Parathyroid adenoma (tissue), 2 donors: ENCODE measurements around the gene TOM1L2.

Source experiments
- H2AFZ ChIP-seq: fragments of 300-600 bp; sonication (generic); one replicate; pipeline ENCODE4 v1.7.0; 2017; ENCODE audit warnings: antibody characterized with exemption, mild to moderate bottlenecking
- H3K27ac ChIP-seq: fragments of 300-600 bp; sonication (generic); one replicate; pipeline ENCODE4 v1.7.0; 2017
- H3K27me3 ChIP-seq: fragments of 300-600 bp; sonication (generic); one replicate; pipeline ENCODE4 v1.7.0; 2017; ENCODE audit warnings: low read length; ENCODE audit not compliant: control insufficient read depth, insufficient read depth
- H3K36me3 ChIP-seq: fragments of 300-600 bp; sonication (generic); one replicate; pipeline ENCODE4 v1.7.0; 2017; ENCODE audit warnings: low read length; ENCODE audit not compliant: control insufficient read depth, insufficient read depth
- H3K4me1 ChIP-seq: fragments of 300-600 bp; sonication (generic); one replicate; pipeline ENCODE4 v1.7.0; 2017; ENCODE audit warnings: control low read depth
- H3K4me2 ChIP-seq: fragments of 300-600 bp; sonication (generic); one replicate; pipeline ENCODE4 v1.7.0; 2017; ENCODE audit warnings: low read length
- H3K4me3 ChIP-seq: fragments of 300-600 bp; sonication (generic); one replicate; pipeline ENCODE4 v1.7.0; 2017; ENCODE audit warnings: low read depth, low read length
- H3K79me2 ChIP-seq: fragments of 300-600 bp; sonication (generic); one replicate; pipeline ENCODE4 v1.7.0; 2017; ENCODE audit warnings: control low read depth
- H3K9ac ChIP-seq: fragments of 300-600 bp; sonication (generic); one replicate; pipeline ENCODE4 v1.7.0; 2017; ENCODE audit warnings: mild to moderate bottlenecking
- H3K9me3 ChIP-seq: fragments of 300-600 bp; sonication (generic); one replicate; pipeline ENCODE4 v1.7.0; 2017; ENCODE audit warnings: low read length; ENCODE audit not compliant: control insufficient read depth
- CTCF ChIP-seq: fragments of 300-600 bp; sonication (generic); IDR thresholded peaks from one replicate; pipeline ENCODE4 v1.7.0; 2017; ENCODE audit warnings: antibody characterized with exemption, mild to moderate bottlenecking
- donor health status: primary hyperparathyroidism.

The TOM1L2 gene

GRCh38 chr17:17937201-17937853, 34.9 kb downstream of the TOM1L2 start:
- no peaks in the 10 kb centered on the region for H3K27me3 ChIP-seq
- no peaks in the 10 kb centered on the region for H3K9me3 ChIP-seq
- peaks cover 47% of the 10 kb centered on the region for H3K4me1 ChIP-seq
- no peak for TF ChIP-seq CTCF
- no peak overlapping the region for H3K4me2 ChIP-seq
- H3K27ac ChIP-seq, result peak overlapping the region; percentile 48
- H3K9ac ChIP-seq, result no peak overlapping the region
- no peak overlapping the region for H3K4me3 ChIP-seq
- no peaks in the 10 kb centered on the region for H3K36me3 ChIP-seq
- no peak overlapping the region for H2AFZ ChIP-seq
- H3K79me2 ChIP-seq, result peaks cover 45% of the 10 kb centered on the region

GRCh38 chr17:17935321-17936271, 36.6 kb downstream of the TOM1L2 start:
- H3K27ac ChIP-seq, result no peak overlapping the region
- H3K79me2 ChIP-seq, result peaks cover 45% of the 10 kb centered on the region
- no peak overlapping the region for H2AFZ ChIP-seq
- no peak overlapping the region for H3K9ac ChIP-seq
- no peaks in the 10 kb centered on the region for H3K27me3 ChIP-seq
- H3K36me3 ChIP-seq, result no peaks in the 10 kb centered on the region
- no peak for TF ChIP-seq CTCF
- no peaks in the 10 kb centered on the region for H3K9me3 ChIP-seq
- H3K4me2 ChIP-seq, result no peak overlapping the region
- no peak overlapping the region for H3K4me3 ChIP-seq
- H3K4me1 ChIP-seq, result peaks cover 41% of the 10 kb centered on the region

- Histone ChIP-seq H3K4me1 (peaks cover 40% of the 10 kb centered on the region), H2AFZ (no peak overlapping the region), H3K4me3 (no peak overlapping the region), H3K9me3 (no peaks in the 10 kb centered on the region), H3K9ac (no peak overlapping the region), H3K4me2 (no peak overlapping the region), H3K79me2 (peaks cover 47% of the 10 kb centered on the region), H3K36me3 (no peaks in the 10 kb centered on the region), H3K27me3 (no peaks in the 10 kb centered on the region), H3K27ac (peak overlapping the region; percentile 47)
- no peak for TF ChIP-seq CTCF
These were observed 37.4 kb downstream of the TOM1L2 start for GRCh38 chr17:17934806-17935205.

GRCh38 chr17:17934214-17934613, 38.0 kb downstream of the TOM1L2 start:
- Histone ChIP-seq H3K4me3 (no peak overlapping the region), H3K9ac (no peak overlapping the region), H2AFZ (no peak overlapping the region), H3K79me2 (peaks cover 48% of the 10 kb centered on the region), H3K36me3 (no peaks in the 10 kb centered on the region), H3K9me3 (no peaks in the 10 kb centered on the region), H3K4me1 (peaks cover 42% of the 10 kb centered on the region), H3K27ac (peak overlapping the region; percentile 47), H3K4me2 (no peak overlapping the region), H3K27me3 (no peaks in the 10 kb centered on the region)
- no peak for TF ChIP-seq CTCF
